ENCODE measurements around the gene SHROOM1. TPM values are rescaled to one million over a fixed set of nuclear protein-coding genes. Genes with fewer than 3 reads are reported as not detected.
"Not testable (repeated sequence)": the region's sequence is repeated elsewhere in the genome, so short reads cannot be mapped to it uniquely, and the experiment has no call there.

The SHROOM1 gene
- total RNA-seq, 2 donors from 2014 or later, result 6.6 to 14.4 TPM

DNA sequence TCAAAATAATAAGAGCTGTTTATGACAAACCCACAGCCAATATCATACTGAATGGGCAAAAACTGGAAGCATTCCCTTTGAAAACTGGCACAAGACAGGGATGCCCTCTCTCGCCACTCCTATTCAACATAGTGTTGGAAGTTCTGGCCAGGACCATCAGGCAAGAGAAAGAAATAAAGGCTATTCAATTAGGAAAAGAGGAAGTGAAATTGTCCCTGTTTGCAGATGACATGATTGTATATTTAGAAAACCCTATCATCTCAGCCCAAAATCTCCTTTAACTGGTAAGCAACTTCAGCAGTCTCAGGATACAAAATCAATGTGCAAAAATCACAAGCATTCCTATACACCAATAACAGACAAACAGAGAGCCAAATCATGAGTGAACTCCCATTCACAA is 26.2 kb downstream of the SHROOM1 start:
- H3K9me3 Mint-ChIP-seq; H3K4me1 ChIP-seq (ENCODE audit: control insufficient read depth, insufficient read depth, low read length); H3K9me3 ChIP-seq (ENCODE audit: control insufficient read depth, low read length); H3K27ac ChIP-seq (ENCODE audit: low read depth, low read length); H3K36me3 Mint-ChIP-seq (ENCODE audit: low read depth); H3K4me3 Mint-ChIP-seq; H3K36me3 ChIP-seq (ENCODE audit: control insufficient read depth, insufficient read depth, low read length); H3K4me3 ChIP-seq (ENCODE audit: low read length); H3K9ac ChIP-seq (ENCODE audit: extremely low read depth, low read length, poor library complexity, severe bottlenecking); H3K27me3 ChIP-seq (ENCODE audit: control insufficient read depth, insufficient read depth, low read length, poor library complexity, severe bottlenecking); H3K27ac Mint-ChIP-seq; DNase-seq: not testable (repeated sequence)
- WGBS, 2 experiments (ENCODE audit: insufficient coverage in 1 of 2, insufficient read length in 1 of 2), result 86% methylated on average over 1 of the region's 1 CpG; no CpG with 5 or more reads in 1 of the 2 experiments
- Mint-ChIP-seq H3K27me3 (ENCODE audit: insufficient read depth) (peaks cover 19% of the 10 kb centered on the region), H3K4me1 (peaks cover 20% of the 10 kb centered on the region)

DNA sequence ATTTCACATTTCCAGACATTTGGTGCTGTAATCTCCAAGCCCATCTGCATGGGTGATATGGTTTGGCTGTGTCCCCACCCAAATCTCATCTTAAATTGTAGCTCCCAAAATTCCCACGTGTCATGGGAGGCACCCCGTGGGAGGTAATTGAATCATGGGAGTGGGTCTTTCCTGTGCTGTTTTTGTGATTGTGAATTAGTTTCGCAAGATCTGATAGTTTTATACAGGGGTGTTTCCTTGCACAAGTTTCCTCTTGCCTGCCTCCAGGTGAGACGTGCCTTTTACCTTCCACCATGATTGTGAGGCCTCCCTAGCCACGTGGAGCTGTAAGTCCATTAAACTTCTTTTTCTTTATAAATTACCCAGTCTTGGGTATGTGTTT is 27.8 kb downstream of the SHROOM1 start:
- Mint-ChIP-seq H3K4me1 (peaks cover 19% of the 10 kb centered on the region), H3K27me3 (ENCODE audit: insufficient read depth) (peaks cover 17% of the 10 kb centered on the region)
- not testable (repeated sequence) for H3K9me3 ChIP-seq (ENCODE audit: control insufficient read depth, low read length); H3K9me3 Mint-ChIP-seq; H3K36me3 Mint-ChIP-seq (ENCODE audit: low read depth); H3K27ac Mint-ChIP-seq; H3K36me3 ChIP-seq (ENCODE audit: control insufficient read depth, insufficient read depth, low read length); H3K4me3 ChIP-seq (ENCODE audit: low read length); H3K9ac ChIP-seq (ENCODE audit: extremely low read depth, low read length, poor library complexity, severe bottlenecking); H3K4me1 ChIP-seq (ENCODE audit: control insufficient read depth, insufficient read depth, low read length); H3K27ac ChIP-seq (ENCODE audit: low read depth, low read length); H3K27me3 ChIP-seq (ENCODE audit: control insufficient read depth, insufficient read depth, low read length, poor library complexity, severe bottlenecking); DNase-seq; H3K4me3 Mint-ChIP-seq
- 85 to 87% methylated on average over 2 to 5 of the region's 5 CpGs for WGBS, 2 experiments (ENCODE audit: insufficient coverage in 1 of 2, insufficient read length in 1 of 2)

DNA sequence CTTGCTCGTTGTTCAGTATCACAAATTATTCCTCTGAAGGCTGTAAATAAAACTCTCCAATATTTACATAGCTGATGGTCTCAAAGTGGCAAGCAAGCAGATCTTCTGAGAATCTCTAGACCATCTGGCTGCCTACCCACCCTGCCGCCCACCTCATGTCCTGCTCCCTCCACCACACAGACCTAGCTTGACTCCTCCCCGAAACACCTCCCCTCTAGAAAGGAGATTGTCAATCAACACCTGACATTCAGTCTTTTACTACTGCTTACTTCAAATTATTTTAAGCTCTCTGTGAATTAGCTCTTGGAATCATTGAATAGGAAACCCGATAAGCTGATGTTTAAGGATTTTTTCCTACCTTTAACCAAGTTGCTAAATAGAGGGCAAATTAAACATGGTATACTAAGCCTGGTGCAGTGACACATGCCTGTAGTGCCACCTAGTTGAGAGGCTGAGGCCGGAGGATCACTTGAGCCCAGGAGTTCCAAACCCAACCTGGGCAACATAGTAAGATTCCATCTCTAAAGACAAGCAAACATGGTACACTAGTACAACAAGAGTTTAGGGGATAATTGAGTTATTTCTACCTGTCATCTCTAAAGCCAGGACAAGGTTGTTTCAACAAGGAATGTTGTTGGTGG is 28.3 kb downstream of the SHROOM1 start:
- TF ChIP-seq, protein P1, sequence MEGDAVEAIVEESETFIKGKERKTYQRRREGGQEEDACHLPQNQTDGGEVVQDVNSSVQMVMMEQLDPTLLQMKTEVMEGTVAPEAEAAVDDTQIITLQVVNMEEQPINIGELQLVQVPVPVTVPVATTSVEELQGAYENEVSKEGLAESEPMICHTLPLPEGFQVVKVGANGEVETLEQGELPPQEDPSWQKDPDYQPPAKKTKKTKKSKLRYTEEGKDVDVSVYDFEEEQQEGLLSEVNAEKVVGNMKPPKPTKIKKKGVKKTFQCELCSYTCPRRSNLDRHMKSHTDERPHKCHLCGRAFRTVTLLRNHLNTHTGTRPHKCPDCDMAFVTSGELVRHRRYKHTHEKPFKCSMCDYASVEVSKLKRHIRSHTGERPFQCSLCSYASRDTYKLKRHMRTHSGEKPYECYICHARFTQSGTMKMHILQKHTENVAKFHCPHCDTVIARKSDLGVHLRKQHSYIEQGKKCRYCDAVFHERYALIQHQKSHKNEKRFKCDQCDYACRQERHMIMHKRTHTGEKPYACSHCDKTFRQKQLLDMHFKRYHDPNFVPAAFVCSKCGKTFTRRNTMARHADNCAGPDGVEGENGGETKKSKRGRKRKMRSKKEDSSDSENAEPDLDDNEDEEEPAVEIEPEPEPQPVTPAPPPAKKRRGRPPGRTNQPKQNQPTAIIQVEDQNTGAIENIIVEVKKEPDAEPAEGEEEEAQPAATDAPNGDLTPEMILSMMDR (conservative IDR thresholded peaks at IDR 0.05), result no peak

DNA sequence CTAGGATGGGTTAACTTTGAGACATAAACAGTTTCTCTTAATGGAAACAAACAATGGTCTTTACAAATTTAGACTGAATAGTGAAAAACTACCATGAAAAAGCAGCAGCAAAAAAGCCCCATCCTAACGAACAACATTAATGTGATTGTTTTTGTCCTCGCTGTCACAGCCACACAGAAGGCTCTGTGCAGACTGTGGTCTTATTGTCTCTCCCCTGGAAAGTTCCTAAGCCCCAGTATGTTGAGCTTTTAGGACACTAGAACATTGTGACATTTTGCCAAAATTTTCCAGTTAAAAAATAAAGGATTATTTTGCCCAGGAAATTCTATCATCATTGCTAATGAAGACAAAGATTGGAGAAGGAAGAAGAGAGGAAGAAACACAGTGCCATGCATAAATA is 29.9 kb downstream of the SHROOM1 start:
- DNase-seq, result no peak
- Mint-ChIP-seq H3K36me3 (ENCODE audit: low read depth) (no peaks in the 10 kb centered on the region), H3K27ac (no peak overlapping the region), H3K4me1 (peaks cover 10% of the 10 kb centered on the region), H3K27me3 (ENCODE audit: insufficient read depth) (peaks cover 25% of the 10 kb centered on the region), H3K9me3 (peaks cover 4% of the 10 kb centered on the region), H3K4me3 (no peak overlapping the region)
- no peak overlapping the region for H3K4me3 ChIP-seq (ENCODE audit: low read length)
- TF ChIP-seq, protein P1 (conservative IDR thresholded peaks at IDR 0.05), result no peak
- no peaks in the 10 kb centered on the region for H3K36me3 ChIP-seq (ENCODE audit: control insufficient read depth, insufficient read depth, low read length)
- H3K27me3 ChIP-seq (ENCODE audit: control insufficient read depth, insufficient read depth, low read length, poor library complexity, severe bottlenecking), result peaks cover 7% of the 10 kb centered on the region
- 80 to 88% methylated on average over 2 of the region's 2 CpGs for WGBS, 2 experiments (ENCODE audit: insufficient coverage in 1 of 2, insufficient read length in 1 of 2)
- H3K9me3 ChIP-seq (ENCODE audit: control insufficient read depth, low read length), result no peaks in the 10 kb centered on the region
- peaks cover 7% of the 10 kb centered on the region for H3K4me1 ChIP-seq (ENCODE audit: control insufficient read depth, insufficient read depth, low read length)
- H3K27ac ChIP-seq (ENCODE audit: low read depth, low read length), result no peak overlapping the region
- no peak overlapping the region for H3K9ac ChIP-seq (ENCODE audit: extremely low read depth, low read length, poor library complexity, severe bottlenecking)

More for the DNA sequence above, 28.3 kb downstream of the SHROOM1 start:
- Histone ChIP-seq H3K36me3 (ENCODE audit: control insufficient read depth, insufficient read depth, low read length) (no peaks in the 10 kb centered on the region), H3K4me1 (ENCODE audit: control insufficient read depth, insufficient read depth, low read length) (peaks cover 7% of the 10 kb centered on the region), H3K9me3 (ENCODE audit: control insufficient read depth, low read length) (no peaks in the 10 kb centered on the region), H3K4me3 (ENCODE audit: low read length) (no peak overlapping the region), H3K27me3 (ENCODE audit: control insufficient read depth, insufficient read depth, low read length, poor library complexity, severe bottlenecking) (peaks cover 7% of the 10 kb centered on the region), H3K27ac (ENCODE audit: low read depth, low read length) (no peak overlapping the region), H3K9ac (ENCODE audit: extremely low read depth, low read length, poor library complexity, severe bottlenecking) (no peak overlapping the region)
- Mint-ChIP-seq H3K27ac (no peak overlapping the region), H3K27me3 (ENCODE audit: insufficient read depth) (peaks cover 21% of the 10 kb centered on the region), H3K4me1 (peaks cover 14% of the 10 kb centered on the region), H3K36me3 (ENCODE audit: low read depth) (no peaks in the 10 kb centered on the region), H3K9me3 (peaks cover 4% of the 10 kb centered on the region), H3K4me3 (no peak overlapping the region)
- 89 to 95% methylated on average over 4 to 5 of the region's 5 CpGs for WGBS, 2 experiments (ENCODE audit: insufficient coverage in 1 of 2, insufficient read length in 1 of 2)
- DNase-seq, result peak; percentile 22

All from endodermal cell (in vitro differentiated cells).